HepG2 (cell line): ENCODE data around the gene NAP1L1. TPM values are rescaled to one million over a fixed set of nuclear protein-coding genes. Genes with fewer than 3 reads are reported as not detected.

ENCODE experiments used
- IKZF5 ChIP-seq: IDR thresholded peaks from 2 replicates; pipeline ENCODE4 v1.6.1; 2018; ENCODE audit warnings: missing genetic modification reagents, mild to moderate bottlenecking, missing compliant biosample characterization
- IRF2 ChIP-seq: IDR thresholded peaks from 2 replicates; pipeline ENCODE4 v1.6.1; 2018; ENCODE audit warnings: missing genetic modification reagents, missing compliant biosample characterization
- IRX3 ChIP-seq: sonication (generic); formaldehyde crosslinking; IDR thresholded peaks from 2 replicates; pipeline ENCODE4 v1.8.1; 2023; ENCODE audit warnings: mild to moderate bottlenecking, low read depth, missing genetic modification reagents, borderline replicate concordance
- MAFF ChIP-seq: IDR thresholded peaks from 2 replicates; pipeline ENCODE4 v1.6.1; 2011; ENCODE audit warnings: low read depth, low read length, improper control_type of control experiment
- RBM39 ChIP-seq: fragments of 200-400 bp; formaldehyde crosslinking; IDR thresholded peaks from one replicate; pipeline ENCODE4 v1.6.1; 2018; ENCODE audit warnings: antibody characterized with exemption, mild to moderate bottlenecking, low read depth, low read length; ENCODE audit not compliant: poor library complexity, severe bottlenecking
- SIN3A ChIP-seq: IDR thresholded peaks from 2 replicates; pipeline ENCODE4 v1.6.1; 2011; ENCODE audit warnings: low read depth, mild to moderate bottlenecking, control low read depth, low read length, borderline replicate concordance
- SYNCRIP ChIP-seq: fragments of 200-400 bp; formaldehyde crosslinking; IDR thresholded peaks from 2 replicates; pipeline ENCODE4 v1.6.1; 2018; ENCODE audit warnings: mild to moderate bottlenecking, low read depth, low read length; ENCODE audit not compliant: insufficient read depth
- TBL1XR1 ChIP-seq: fragments of 150-350 bp; IDR thresholded peaks from 2 replicates; pipeline ENCODE4 v1.6.1; 2014; ENCODE audit warnings: borderline replicate concordance, low read length; ENCODE audit not compliant: partially characterized antibody
- THAP7 ChIP-seq: sonication (generic); formaldehyde crosslinking; IDR thresholded peaks from 2 replicates; pipeline ENCODE4 v1.8.1; 2023; ENCODE audit warnings: mild to moderate bottlenecking, missing genetic modification reagents
- ZNF20 ChIP-seq: sonication (generic); formaldehyde crosslinking; IDR thresholded peaks from 2 replicates; pipeline ENCODE4 v1.4.0; 2020; ENCODE audit warnings: mild to moderate bottlenecking, moderate library complexity, missing genetic modification reagents
- ZNF672 ChIP-seq: sonication (generic); formaldehyde crosslinking; IDR thresholded peaks from 2 replicates; pipeline ENCODE4 v1.8.1; 2022; ENCODE audit warnings: missing genetic modification reagents
- ZNF749 ChIP-seq: sonication (generic); formaldehyde crosslinking; IDR thresholded peaks from 2 replicates; pipeline ENCODE4 v1.8.0; 2022; ENCODE audit warnings: mild to moderate bottlenecking, missing genetic modification reagents, moderate library complexity, borderline replicate concordance
- ZUFSP ChIP-seq: sonication (generic); formaldehyde crosslinking; IDR thresholded peaks from 2 replicates; pipeline ENCODE4 v1.9.0; 2021; ENCODE audit warnings: missing genetic modification reagents, mild to moderate bottlenecking, borderline replicate concordance
- polyA plus RNA-seq, 8 experiments: library from polyadenylated mRNA; depleted of rRNA in 3 of 8; stranded (reverse) in 7 of 8; unstranded in 1 of 8; fragments of >200 nt; fragmentation: Illumina TruSeq in 4 of 8; extraction: Trizol in 4 of 8; gene quantifications; 2 replicates each; pipeline versions ENCODE4 v1.2.1 to v1.2.3, GENCODE V29; 2011 to 2016; ENCODE audit warnings: low read depth in 4 of 8, missing spikeins in 1 of 8, mixed read lengths in 1 of 8; ENCODE audit not compliant: insufficient read depth in 1 of 8
- total RNA-seq, 5 experiments: library from RNA; depleted of rRNA; stranded (reverse); fragments of >200 nt; fragmentation: Illumina TruSeq; extraction: Trizol; gene quantifications; 2 replicates each; pipeline ENCODE4 v1.2.3, GENCODE V29; 2016; ENCODE audit warnings: low read depth in 1 of 5
- TF ChIP-seq, protein P1 (sequence below): sonication (generic); formaldehyde crosslinking; IDR thresholded peaks from 2 replicates; pipeline ENCODE4 v1.4.0; 2020; ENCODE audit warnings: mild to moderate bottlenecking, missing genetic modification reagents, borderline replicate concordance
- TF ChIP-seq, protein P2 (sequence below): sonication (generic); formaldehyde crosslinking; IDR thresholded peaks from 2 replicates; pipeline ENCODE4 v1.4.0; 2020; ENCODE audit warnings: low read depth, missing genetic modification reagents

The NAP1L1 gene
- total and polyA plus RNA-seq, 2 of the 13 experiments (the other 11 are each of a cell fraction or from before 2014, with no cell fraction given) = 207 to 309 TPM

DNA sequence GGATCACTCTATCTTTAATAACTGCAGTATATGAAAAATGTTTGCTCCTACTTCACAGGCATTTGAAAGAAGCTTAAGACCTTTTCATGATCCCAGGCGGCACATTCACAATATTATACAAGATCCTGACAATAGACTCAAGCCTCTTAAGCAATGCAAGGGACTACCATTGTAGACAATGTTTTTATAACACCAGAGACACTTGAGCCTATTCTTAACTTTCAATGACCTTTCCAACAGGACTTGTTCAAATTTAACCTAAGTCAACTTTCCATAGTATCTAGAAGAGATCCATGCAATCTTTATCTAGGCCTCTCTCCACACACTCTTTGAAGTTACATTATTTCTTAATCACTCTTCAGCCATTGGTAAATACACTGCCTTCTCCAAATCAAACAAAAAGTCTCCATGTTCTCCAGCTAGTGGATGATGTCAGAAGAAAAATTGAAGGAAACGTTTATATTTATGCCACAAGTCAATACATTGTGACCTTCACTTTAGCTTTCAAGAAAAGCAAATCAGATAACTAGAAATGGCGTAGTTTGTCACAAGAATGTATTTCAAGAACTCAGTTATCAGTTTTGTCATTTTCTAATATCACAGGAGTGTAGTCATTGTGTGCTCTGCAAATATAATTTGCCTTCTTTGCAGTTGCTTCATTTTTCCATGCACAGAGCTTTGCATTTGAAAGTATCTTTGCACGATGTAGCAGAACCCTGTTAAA lies 94.1 kb downstream of the NAP1L1 start (continued):
- TF ChIP-seq, protein P1, sequence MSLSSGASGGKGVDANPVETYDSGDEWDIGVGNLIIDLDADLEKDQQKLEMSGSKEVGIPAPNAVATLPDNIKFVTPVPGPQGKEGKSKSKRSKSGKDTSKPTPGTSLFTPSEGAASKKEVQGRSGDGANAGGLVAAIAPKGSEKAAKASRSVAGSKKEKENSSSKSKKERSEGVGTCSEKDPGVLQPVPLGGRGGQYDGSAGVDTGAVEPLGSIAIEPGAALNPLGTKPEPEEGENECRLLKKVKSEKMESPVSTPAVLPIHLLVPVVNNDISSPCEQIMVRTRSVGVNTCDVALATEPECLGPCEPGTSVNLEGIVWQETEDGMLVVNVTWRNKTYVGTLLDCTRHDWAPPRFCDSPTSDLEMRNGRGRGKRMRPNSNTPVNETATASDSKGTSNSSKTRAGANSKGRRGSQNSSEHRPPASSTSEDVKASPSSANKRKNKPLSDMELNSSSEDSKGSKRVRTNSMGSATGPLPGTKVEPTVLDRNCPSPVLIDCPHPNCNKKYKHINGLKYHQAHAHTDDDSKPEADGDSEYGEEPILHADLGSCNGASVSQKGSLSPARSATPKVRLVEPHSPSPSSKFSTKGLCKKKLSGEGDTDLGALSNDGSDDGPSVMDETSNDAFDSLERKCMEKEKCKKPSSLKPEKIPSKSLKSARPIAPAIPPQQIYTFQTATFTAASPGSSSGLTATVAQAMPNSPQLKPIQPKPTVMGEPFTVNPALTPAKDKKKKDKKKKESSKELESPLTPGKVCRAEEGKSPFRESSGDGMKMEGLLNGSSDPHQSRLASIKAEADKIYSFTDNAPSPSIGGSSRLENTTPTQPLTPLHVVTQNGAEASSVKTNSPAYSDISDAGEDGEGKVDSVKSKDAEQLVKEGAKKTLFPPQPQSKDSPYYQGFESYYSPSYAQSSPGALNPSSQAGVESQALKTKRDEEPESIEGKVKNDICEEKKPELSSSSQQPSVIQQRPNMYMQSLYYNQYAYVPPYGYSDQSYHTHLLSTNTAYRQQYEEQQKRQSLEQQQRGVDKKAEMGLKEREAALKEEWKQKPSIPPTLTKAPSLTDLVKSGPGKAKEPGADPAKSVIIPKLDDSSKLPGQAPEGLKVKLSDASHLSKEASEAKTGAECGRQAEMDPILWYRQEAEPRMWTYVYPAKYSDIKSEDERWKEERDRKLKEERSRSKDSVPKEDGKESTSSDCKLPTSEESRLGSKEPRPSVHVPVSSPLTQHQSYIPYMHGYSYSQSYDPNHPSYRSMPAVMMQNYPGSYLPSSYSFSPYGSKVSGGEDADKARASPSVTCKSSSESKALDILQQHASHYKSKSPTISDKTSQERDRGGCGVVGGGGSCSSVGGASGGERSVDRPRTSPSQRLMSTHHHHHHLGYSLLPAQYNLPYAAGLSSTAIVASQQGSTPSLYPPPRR (CRISPR knock-in tag) = peak; percentile 99
- TF ChIP-seq IRF2 (CRISPR knock-in tag) = peak; percentile 68; the same call in 1 of the 2 replicates
- TF ChIP-seq SYNCRIP = no peak
- TF ChIP-seq, protein P2, sequence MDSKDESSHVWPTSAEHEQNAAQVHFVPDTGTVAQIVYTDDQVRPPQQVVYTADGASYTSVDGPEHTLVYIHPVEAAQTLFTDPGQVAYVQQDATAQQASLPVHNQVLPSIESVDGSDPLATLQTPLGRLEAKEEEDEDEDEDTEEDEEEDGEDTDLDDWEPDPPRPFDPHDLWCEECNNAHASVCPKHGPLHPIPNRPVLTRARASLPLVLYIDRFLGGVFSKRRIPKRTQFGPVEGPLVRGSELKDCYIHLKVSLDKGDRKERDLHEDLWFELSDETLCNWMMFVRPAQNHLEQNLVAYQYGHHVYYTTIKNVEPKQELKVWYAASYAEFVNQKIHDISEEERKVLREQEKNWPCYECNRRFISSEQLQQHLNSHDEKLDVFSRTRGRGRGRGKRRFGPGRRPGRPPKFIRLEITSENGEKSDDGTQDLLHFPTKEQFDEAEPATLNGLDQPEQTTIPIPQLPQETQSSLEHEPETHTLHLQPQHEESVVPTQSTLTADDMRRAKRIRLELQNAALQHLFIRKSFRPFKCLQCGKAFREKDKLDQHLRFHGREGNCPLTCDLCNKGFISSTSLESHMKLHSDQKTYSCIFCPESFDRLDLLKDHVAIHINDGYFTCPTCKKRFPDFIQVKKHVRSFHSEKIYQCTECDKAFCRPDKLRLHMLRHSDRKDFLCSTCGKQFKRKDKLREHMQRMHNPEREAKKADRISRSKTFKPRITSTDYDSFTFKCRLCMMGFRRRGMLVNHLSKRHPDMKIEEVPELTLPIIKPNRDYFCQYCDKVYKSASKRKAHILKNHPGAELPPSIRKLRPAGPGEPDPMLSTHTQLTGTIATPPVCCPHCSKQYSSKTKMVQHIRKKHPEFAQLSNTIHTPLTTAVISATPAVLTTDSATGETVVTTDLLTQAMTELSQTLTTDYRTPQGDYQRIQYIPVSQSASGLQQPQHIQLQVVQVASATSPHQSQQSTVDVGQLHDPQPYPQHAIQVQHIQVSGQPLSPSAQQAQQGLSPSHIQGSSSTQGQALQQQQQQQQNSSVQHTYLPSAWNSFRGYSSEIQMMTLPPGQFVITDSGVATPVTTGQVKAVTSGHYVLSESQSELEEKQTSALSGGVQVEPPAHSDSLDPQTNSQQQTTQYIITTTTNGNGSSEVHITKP (CRISPR knock-in tag) = no peak
- peak; percentile 97 for TF ChIP-seq TBL1XR1
- TF ChIP-seq ZUFSP (CRISPR knock-in tag) = no peak
- TF ChIP-seq RBM39 = no peak
- TF ChIP-seq THAP7 (CRISPR knock-in tag) = no peak
- no peak for TF ChIP-seq ZNF20 (CRISPR knock-in tag)
- TF ChIP-seq IRX3 (CRISPR knock-in tag) = peak; percentile 68; the same call in 1 of the 2 replicates
- peak; percentile 35; the same call in 1 of the 2 replicates for TF ChIP-seq ZNF749 (CRISPR knock-in tag)
- TF ChIP-seq MAFF = 0 out of 2 replicates have a peak, but pooled peaks have one; percentile 6
- no peak for TF ChIP-seq SIN3A
- 0 out of 2 replicates have a peak, but pooled peaks have one; percentile 23 for TF ChIP-seq IKZF5
- TF ChIP-seq ZNF672 (CRISPR knock-in tag) = no peak
